Measurements from ENCODE around the gene BAZ1B.

Gene BAZ1B

GRCh38 chr7:73565675-73566340, 43.7 kb upstream of the BAZ1B start:
- no peak overlapping the region for H3K4me3 ChIP-seq (ENCODE audit: low read depth, low read length)
- TF ChIP-seq MAX (IDR thresholded peaks at IDR 0.05; ENCODE audit: low read depth, low read length) (no peak), POLR2A (IDR thresholded peaks at IDR 0.05; ENCODE audit: extremely low read depth, insufficient read length) (no peak), MYC (IDR thresholded peaks at IDR 0.05; ENCODE audit: low read depth, low read length) (no peak), CTCF (IDR thresholded peaks at IDR 0.05; ENCODE audit: low read depth, low read length) (no peak)
- DNase-seq (ENCODE audit: low read depth): peak; percentile 44

- H3K4me3 ChIP-seq (ENCODE audit: low read depth, low read length): no peak overlapping the region
- TF ChIP-seq MAX (IDR thresholded peaks at IDR 0.05; ENCODE audit: low read depth, low read length) (peak; percentile 73; the same call in 1 of the 2 replicates), MYC (IDR thresholded peaks at IDR 0.05; ENCODE audit: low read depth, low read length) (peak; percentile 74), POLR2A (IDR thresholded peaks at IDR 0.05; ENCODE audit: extremely low read depth, insufficient read length) (no peak), CTCF (IDR thresholded peaks at IDR 0.05; ENCODE audit: low read depth, low read length) (no peak)
- DNase-seq (ENCODE audit: low read depth): peak; percentile 79
These were observed 38.2 kb upstream of the BAZ1B start for GRCh38 chr7:73560109-73560835.

- H3K4me3 ChIP-seq (ENCODE audit: low read depth, low read length): peak within 1 kb of the TSS; percentile 96
- peak; percentile 84 for DNase-seq (ENCODE audit: low read depth)
- TF ChIP-seq MAX (IDR thresholded peaks at IDR 0.05; ENCODE audit: low read depth, low read length): peak; percentile 97
- peak; percentile 81 for TF ChIP-seq POLR2A (IDR thresholded peaks at IDR 0.05; ENCODE audit: extremely low read depth, insufficient read length)
- no peak for TF ChIP-seq CTCF (IDR thresholded peaks at IDR 0.05; ENCODE audit: low read depth, low read length)
- peak; percentile 88 for TF ChIP-seq MYC (IDR thresholded peaks at IDR 0.05; ENCODE audit: low read depth, low read length)
These were observed 35.5 kb upstream of the BAZ1B start, which contains the start of gene BCL7B for GRCh38 chr7:73557397-73558257. Gene BCL7B (minus strand): TSS chr7:73557690. CDS start chr7:73557578, 112 bp downstream.

GRCh38 chr7:73557108-73557396, 35.0 kb upstream of the BAZ1B start:
- peak overlapping the region; percentile 96 for H3K4me3 ChIP-seq (ENCODE audit: low read depth, low read length)
- peak; percentile 98 for DNase-seq (ENCODE audit: low read depth)
- TF ChIP-seq POLR2A (IDR thresholded peaks at IDR 0.05; ENCODE audit: extremely low read depth, insufficient read length) (no peak), MAX (IDR thresholded peaks at IDR 0.05; ENCODE audit: low read depth, low read length) (peak; percentile 73), CTCF (IDR thresholded peaks at IDR 0.05; ENCODE audit: low read depth, low read length) (no peak), MYC (IDR thresholded peaks at IDR 0.05; ENCODE audit: low read depth, low read length) (peak; percentile 65)

- DNase-seq (ENCODE audit: low read depth): no peak
- TF ChIP-seq POLR2A (IDR thresholded peaks at IDR 0.05; ENCODE audit: extremely low read depth, insufficient read length) (no peak), MYC (IDR thresholded peaks at IDR 0.05; ENCODE audit: low read depth, low read length) (no peak), CTCF (IDR thresholded peaks at IDR 0.05; ENCODE audit: low read depth, low read length) (no peak), MAX (IDR thresholded peaks at IDR 0.05; ENCODE audit: low read depth, low read length) (no peak)
- peak overlapping the region; percentile 96 for H3K4me3 ChIP-seq (ENCODE audit: low read depth, low read length)
These were observed 34.4 kb upstream of the BAZ1B start for GRCh38 chr7:73556208-73557107.
